HG03196 (cell line): ENCODE results near the gene KCP.

Experiments used
- ATAC-seq: cut with Tn5 transposase; IDR thresholded peaks from one replicate; pipeline ENCODE4 v1.9.1; 2021; ENCODE audit not compliant: unreplicated experiment

Gene KCP

DNA sequence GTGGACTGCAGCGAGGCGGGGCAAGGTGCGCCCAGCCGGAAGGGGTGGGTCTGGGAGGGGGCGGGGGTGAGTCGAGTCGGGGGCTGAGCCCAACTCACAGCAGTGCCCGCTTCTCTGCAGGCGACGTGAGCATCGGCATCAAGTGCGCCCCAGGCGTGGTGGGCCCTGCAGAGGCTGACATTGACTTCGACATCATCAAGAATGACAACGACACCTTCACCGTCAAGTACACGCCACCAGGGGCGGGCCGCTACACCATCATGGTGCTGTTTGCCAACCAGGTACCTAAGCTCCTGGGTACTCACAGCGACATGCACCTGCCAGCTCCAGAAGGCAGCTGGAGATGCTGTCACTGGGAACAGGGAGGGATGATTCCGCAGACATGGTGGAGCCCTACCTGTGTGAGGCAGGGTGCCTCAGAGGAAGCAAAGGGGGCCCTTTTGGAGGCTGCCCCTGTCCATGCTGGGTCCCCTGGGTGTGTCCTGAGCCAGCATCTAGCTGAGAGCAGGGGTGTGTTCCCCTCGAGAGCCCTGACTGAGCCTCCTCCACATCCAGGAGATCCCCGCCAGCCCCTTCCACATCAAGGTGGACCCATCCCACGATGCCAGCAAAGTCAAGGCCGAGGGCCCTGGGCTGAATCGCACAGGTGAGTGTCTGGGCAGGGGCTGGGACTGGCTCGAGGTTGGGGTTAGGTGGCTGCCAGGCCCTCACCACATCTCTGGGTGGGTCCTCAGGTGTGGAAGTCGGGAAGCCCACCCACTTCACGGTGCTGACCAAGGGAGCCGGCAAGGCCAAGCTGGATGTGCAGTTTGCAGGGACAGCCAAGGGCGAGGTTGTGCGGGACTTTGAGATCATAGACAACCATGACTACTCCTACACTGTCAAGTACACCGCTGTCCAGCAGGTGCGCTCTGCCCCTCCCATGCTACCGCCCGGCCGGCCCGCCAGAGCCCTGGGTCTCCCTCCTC, 67.6 kb downstream of the KCP start:
- no peak for ATAC-seq

DNA sequence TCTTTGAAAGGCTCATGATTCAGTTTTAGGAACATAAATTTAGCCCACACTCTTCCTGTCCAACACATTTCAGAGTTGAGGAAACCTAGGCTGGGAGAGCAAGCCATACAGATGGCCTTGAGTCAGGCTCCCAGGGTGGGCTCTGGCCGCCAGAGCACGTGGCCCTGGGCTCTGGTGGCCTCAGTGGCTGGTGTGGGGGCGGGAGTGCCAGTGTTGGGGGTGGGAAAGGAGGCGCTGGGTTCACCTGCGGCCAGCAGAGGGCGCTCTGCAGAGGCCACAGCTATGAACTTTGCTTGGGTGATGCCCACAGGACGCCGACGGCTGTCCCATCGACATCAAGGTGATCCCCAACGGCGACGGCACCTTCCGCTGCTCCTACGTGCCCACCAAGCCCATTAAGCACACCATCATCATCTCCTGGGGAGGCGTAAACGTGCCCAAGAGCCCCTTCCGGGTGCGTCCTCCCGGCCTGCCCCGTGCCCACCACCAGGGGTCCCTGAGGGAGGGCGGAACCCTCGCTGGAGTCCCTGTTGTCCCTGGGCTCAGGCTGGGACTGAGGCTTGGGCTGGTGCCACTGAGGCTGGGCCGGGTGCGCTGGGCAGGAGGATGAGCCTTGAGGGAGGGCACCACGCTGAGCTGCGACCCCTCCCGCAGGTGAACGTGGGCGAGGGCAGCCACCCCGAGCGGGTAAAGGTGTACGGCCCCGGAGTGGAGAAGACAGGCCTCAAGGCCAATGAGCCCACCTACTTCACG, 68.4 kb downstream of the KCP start:
- ATAC-seq: no peak

DNA sequence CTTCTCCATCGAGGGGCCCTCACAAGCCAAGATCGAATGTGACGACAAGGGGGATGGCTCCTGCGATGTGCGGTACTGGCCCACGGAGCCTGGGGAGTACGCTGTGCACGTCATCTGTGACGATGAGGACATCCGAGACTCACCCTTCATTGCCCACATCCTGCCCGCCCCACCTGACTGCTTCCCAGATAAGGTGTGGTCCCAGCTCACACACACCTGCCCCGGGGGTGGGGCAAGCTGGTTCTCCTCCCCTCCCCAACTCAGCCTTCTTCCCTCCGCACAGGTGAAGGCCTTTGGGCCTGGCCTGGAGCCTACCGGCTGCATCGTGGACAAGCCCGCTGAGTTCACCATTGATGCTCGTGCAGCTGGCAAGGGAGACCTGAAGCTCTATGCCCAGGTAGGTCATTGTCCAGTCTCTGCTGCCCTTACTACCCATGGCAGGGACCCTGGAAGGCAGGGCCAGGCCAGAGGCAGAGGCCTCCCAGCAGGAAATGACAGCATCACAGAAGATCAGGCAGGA, 69.3 kb downstream of the KCP start:
- no peak for ATAC-seq

DNA sequence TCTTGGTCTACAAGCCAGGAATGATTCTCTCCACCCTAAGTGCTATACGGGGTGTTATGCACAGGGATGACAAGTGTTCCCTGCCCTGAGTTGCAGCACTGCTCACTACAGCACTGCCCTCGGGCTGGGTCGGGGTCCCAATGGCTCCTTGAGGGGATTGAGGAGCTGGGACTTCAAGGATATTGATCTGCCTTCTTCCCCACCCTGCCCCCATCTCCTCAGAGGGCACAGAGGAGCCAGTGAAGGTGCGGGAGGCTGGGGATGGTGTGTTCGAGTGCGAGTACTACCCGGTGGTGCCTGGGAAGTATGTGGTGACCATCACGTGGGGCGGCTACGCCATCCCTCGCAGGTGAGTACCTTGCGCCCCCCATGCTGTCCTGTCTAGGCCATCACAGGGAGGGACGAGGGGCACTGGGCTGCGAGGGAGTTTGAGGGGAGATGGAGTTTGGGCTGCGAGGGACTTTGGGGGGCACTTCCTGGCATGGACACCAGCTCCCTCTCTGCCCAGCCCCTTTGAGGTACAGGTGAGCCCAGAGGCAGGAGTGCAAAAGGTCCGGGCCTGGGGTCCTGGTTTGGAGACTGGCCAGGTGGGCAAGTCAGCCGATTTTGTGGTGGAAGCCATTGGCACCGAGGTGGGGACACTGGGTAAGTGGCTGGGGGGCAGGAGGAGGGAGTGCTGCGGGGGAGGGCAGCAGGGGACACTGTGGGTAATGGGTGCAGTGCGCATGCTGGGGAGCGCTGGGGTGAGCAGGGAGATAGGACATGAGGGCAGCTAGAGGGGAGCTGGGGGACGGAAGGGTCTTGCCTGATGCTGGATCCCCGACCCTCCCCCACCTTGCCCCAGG, 70.0 kb downstream of the KCP start:
- ATAC-seq: no peak

DNA sequence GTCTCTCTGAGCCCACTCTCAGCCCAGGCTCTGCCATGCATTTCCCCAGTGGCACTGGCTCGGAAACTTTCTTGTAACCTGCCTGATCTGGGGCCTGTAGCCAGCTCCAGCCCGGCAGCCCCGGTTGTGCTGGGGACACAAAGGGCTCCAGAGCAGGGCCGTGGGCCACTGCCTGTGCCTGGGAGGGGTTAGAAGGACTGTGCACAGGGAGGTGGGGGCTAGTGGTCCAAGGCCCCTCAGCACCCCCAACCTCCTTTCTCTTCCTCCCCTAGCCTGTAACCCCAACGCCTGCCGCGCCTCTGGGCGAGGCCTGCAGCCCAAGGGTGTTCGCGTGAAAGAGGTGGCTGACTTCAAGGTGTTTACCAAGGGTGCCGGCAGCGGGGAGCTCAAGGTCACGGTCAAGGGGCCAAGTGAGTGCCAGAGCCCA, 70.7 kb downstream of the KCP start:
- ATAC-seq: no peak

DNA sequence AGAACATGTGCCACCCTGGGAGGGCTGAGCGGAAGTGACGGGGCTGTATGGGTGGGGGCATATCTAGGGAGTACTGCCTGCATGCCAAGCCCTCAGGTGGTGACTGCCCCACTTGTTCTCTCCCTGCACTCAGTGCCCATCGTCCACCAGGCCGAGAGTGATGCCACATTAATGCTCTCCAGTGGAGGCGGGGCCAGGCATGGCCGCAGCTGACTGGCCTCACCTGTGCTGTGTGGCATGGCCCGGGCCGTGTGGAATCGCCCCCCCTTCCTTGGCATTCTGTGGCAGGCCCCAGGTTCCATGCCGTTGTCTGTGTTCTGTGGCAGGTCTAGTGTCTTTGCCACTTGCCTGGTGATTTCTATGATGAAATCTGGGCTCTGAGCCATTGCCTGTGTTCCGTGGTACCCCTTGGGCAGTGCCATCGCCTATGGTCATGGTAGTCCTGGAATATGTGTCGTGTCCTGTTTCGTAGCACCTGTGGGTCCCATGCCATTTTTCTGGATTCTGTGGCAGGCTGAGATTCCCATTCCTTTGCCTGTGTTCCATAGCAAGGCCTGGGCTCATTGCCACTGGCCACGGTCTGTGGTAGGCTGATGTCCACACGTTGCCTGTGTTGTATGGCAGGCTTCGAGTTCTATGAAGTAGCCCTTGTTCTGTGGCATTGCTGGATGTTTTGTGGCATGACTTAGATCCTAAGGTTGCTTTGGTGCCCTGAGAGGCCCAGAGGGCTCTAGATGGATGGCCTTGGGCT, 71.4 kb downstream of the KCP start:
- ATAC-seq: no peak

DNA sequence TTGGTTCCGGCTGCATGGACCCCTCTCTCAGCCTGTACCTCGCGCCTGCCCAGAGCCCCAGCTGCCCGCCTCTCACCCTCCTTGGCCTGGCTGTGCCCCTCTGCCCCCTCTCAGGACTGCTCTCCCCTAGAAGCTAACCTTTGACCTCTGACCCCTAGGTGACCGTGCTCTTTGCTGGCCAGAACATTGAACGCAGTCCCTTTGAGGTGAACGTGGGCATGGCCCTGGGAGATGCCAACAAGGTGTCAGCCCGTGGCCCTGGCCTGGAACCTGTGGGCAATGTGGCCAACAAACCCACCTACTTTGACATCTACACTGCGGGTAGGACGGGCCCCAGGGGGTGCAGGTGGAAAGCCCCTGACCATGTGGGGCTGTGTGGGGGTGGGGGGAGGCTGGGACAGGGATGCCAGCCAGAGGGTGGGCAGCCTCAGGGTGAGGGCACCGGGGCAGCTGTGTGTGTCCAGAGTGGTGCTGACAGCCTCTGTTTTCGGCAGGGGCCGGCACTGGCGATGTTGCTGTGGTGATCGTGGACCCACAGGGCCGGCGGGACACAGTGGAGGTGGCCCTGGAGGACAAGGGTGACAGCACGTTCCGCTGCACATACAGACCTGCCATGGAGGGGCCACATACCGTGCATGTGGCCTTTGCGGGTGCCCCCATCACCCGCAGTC, 72.3 kb downstream of the KCP start:
- no peak for ATAC-seq

DNA sequence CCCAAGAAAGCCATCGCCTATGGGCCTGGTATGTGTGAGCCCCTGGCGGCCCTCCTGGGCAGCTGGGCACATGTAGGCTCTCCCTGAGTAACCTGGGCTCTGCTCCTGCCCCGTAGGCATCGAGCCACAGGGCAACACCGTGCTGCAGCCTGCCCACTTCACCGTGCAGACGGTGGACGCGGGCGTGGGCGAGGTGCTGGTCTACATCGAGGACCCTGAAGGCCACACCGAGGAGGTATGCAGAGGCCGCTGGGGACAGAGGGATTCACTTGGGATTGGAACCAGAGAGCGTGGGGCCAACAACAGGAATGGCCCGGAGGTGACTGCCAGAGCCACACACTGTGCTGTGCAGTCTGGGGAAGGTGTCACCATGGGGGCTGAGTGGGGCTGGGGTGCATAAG, 73.0 kb downstream of the KCP start:
- ATAC-seq: no peak

DNA sequence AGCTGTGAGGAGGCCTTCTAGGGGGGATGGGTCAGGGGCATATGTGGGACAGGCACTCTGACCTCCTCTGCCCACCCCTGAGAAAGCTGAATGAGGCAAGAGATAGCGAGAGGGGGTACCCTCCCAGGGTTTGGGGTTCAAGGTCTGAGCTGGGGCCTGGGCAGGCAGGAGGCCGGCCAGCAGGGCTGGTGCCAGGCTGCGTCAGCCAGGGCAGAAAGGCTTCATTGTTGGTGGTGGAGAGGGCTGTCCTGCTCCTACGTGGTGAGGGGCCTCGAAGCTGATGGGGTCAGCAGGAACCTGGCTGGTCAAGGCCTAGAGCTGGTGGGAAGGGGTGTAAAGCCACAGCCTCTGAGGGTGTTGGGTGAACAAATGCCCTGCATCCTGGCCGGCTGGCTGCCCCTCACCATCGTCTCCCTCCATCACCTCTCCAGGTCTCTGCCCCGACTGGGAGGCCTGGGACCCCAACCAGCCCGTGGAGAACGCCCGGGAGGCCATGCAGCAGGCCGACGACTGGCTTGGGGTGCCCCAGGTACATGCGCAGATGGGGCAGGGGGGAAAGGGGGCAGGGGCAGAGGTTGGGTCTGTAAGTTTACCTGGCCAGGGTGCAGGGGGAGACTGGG, 73.7 kb downstream of the KCP start:
- no peak for ATAC-seq

DNA sequence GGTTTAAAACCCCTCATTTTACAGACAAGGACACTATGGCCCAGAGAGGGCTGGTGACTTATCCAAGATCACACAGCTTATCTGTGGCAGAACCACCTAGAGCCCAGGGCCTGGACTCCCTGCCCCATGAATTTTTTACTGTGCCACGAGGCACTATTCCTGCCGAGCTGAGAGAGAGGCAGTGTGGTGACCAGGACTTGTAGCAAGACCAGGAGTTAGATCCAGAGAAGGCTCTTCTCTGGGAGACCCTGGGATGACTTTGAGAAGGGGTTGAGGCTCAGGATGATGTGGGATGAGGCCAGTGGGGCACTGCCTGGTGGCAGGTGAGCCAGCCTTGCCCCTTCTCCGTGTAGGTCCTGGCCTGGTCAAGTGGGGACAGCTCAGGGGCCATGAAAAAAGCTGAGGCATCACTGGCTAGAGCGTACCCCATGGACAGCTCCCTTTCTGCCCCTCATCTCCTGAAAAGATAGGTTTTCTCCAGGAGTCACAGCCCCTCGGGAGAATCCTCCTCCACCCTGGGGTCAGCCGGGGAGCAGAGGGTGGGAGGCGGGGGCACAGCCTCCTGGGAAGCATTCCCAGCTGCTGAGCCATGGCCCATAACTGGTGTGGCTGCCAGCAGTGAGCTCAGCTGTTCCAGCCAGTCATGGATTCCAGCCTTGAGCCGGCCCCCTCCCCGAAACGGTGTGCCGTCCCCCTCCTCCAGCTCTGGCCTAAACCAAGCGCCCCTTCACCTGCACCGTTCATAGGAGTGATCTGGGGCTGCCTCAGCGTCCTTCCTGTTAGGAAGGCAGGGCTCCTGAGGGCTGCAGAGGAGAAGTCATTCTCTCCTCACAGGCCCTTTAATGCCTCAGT, 74.5 kb downstream of the KCP start:
- no peak for ATAC-seq

DNA sequence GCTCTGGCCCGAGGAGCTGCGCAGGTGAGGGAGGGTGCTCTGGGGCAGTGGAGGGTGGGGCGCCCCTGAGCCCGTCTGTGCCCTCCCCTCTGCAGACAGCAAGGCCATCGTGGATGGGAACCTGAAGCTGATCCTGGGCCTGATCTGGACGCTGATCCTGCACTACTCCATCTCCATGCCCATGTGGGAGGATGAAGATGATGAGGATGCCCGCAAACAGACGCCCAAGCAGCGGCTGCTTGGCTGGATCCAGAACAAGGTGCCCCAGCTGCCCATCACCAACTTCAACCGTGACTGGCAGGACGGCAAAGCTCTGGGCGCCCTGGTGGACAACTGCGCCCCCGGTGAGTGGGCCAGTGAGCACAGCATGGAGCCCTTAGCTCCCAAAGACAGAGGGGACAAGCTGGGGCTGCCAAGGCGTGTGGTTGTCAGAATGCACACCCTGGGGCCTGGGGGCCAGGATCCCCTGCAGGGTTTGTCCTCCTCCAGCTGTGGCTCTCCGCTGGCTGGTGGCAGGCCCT, 75.2 kb downstream of the KCP start:
- no peak for ATAC-seq

DNA sequence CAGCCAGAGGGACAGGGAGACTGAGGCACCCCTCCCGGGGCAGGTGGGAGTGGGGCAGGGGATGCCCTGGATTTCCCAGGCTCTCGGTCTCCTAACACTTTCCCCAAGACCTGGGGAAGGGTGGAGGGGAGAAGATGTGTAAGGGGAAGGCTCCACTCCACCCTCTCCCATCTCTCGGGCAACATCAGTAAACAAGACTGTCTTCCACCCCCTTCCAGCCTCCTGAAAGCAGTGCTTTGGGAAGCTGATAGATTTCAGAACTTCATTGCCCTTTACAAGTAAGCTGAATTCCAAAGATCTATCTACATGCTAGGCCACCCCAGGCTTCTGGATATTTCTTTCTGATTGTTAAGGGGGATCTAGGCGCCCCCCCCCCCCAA, 76.6 kb downstream of the KCP start:
- no peak for ATAC-seq

DNA sequence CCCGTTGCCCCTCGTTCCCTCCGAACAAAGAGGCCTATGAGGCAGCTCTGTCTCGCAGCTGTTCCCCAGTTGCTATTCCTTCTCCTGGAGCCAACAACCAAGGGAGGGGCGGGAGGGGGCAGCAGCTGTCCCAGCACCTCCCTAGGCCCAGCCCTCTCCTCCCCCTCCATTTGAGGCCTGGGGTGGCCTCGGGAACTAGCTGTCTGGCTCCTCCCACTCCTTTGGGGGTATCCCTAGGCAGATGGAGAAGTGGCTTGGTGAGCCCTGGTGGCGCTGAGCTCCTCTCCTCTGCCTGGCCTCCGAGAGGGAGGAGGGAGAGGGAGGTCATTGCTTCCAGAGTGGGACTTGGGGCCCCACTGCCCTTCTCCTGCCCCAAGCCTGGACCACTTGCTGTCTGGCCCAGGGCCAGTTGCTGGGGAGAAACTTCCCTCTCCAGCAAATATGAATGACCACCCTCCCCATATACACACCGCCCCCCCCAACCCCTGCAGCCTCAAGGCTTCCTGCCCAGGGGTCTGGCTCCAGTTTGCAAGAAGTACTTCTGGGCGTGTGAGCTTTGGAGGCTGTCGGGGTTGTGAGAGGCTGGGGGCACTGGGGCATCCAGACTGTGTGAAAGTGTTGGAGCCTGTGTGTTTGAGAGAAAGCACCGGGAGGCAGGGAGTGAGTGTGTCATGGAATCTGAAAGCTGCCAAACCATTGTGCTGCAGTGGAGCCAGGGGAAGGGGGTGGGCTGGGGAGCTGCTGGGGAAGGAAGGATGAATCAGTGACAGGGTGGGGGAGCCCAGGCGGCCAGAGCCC, 77.2 kb downstream of the KCP start:
- ATAC-seq: no peak

DNA sequence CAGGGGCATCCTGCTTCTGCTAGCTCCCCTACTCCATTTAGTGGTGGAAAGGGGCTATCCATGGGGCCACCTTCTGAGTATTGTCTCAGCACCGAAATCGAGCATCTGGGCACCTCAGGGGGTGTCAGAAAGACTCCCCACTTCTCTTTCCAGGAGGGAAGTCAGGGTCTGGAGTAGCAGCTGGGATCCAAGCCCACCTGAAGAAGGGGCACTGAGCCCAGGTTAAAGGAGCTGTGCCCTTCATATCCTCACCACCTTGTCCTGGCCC, 77.7 kb downstream of the KCP start:
- no peak for ATAC-seq

DNA sequence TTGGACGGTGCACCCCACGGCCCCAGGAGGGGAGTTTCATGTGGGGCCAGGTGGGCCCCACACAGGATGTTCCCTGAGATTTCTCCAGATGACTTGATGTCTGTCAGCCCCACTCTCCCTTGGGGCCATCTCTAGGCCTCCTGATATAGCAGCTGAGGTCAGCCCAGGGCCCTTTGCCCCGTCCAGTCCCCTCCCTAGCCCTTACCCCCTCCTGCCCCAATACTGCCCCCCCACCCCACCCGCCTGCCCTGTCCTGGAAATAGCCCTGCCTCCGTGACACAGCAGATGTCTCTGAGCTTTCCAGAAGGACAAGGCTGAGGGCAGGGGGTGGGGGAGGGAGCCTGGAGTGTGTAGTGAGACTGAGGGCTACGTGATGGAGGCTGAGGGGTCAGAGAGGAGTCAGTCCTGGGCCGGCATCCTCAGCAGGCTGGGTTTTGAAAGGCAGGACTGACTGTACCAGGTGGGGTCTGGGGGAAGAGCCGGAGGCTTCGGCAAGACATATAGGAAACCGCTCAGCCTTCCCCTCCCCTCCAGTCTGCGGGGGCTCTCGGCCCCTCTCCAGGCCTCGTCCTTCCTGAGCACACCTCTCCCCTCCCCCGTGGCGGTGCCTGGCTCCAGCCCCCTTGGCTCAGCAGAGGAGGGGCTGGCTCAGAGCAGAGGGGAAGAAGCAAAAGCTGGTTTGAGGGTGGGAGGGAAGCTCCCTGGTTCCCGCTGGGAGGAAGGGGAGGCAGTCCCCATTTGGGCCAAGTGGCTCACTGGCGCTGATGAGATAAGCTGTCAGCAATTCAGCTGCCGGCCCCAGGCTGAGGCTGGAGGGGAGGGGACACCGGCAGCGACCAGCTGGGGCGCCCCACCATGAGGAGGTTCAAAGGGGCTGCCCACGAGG, 78.3 kb downstream of the KCP start:
- no peak for ATAC-seq

DNA sequence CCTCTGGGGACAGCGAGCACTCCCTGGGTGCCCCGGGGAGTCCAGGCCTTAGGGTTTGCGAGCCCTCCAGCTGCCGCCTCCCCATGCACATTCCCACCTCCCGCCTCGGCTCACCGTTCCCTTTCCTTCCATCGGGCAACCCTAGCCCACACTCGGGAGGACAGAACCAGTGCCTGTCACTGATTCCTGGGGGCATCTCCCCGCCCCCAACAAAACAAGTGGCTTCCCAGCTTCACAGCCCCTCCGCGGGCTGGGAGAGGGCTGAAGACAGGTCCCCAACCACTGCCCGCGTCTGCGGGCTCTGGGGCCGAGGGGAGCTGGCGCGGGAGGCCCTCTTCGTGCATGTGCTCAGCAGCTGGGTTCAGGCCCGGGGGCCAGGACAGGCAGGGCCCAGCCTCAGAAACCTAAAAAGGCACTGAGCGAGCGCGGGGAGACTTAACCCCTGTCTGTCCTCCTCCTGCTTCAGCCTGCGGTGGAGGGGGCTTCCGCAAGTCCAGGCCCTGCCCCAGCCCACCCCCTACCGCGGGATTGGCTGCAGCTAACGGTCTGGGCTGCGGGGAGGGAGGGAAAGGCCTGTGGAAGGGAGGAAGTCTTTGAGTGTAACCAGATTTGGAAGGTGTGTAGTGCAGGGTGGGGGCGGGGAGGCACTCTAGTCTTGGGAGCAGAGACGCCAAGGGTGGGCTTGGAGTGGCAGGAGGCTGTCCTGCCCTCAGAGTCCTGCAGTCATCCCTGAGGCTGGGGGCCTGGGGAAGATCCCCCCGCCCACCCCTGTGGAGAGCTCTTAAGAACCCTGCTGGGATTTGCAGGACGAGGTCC, 79.1 kb downstream of the KCP start:
- ATAC-seq: no peak
